HCT116 (cell line): ENCODE data around the gene CGB1. TPM values are rescaled to one million over a fixed set of nuclear protein-coding genes. Genes with fewer than 3 reads are reported as not detected.

Experiments used
- ATAC-seq: fragments of 200-7000 bp; cut with Tn5 transposase; 2 replicates; pipeline ENCODE4 v1.9.1; 2020; ENCODE audit warnings: mild to moderate bottlenecking, moderate library complexity
- BruUV-seq: library from RNA; stranded (reverse); fragments of 400-500 nt; replicated peaks from 2 replicates; lab custom pipeline; 2021; lab: Mats Ljungman, UMichigan
- CTCF ChIA-PET: fragments of 300-600 bp; sonication (Branson Sonifier 250); formaldehyde crosslinking; loops from one replicate; lab custom pipeline; 2021; ENCODE audit warnings: antibody characterized with exemption; lab: Charles Lee
- POLR2A ChIA-PET: fragments of 300-600, 350-600 bp; sonication (Branson Sonifier 250); formaldehyde crosslinking; loops from one replicate; lab custom pipeline; 2021; ENCODE audit warnings: antibody characterized with exemption; lab: Charles Lee
- RAD21 ChIA-PET, 2 experiments: fragments of 300-600 bp; sonication (Branson Sonifier 250); formaldehyde crosslinking; loops; one replicate each; lab custom pipeline; 2023; ENCODE audit warnings: low total read pairs in 2 of 2; ENCODE audit not compliant: uncharacterized antibody in 2 of 2, unreplicated experiment in 2 of 2, low non-redundant PET in 1 of 2; lab: Charles Lee
- DNase-seq: peaks from one replicate; pipeline ENCODE4 v3.0.0-alpha.2; 2010; ENCODE audit warnings: low read depth, low spot score
- H2AFZ ChIP-seq: fragments of 200-600 bp; shearing (Covaris generic), sonication (generic); 2 replicates; pipeline ENCODE4 v1.6.1; 2017; ENCODE audit warnings: low read depth, mixed run types, mixed read lengths, antibody characterized with exemption, low read length; ENCODE audit not compliant: poor library complexity, severe bottlenecking
- H3K27ac ChIP-seq: 2 replicates; pipeline ENCODE4 v1.5.1; 2012; ENCODE audit warnings: low read depth, low read length
- H3K27me3 ChIP-seq: fragments of 200-600 bp; sonication (generic); 2 replicates; pipeline ENCODE4 v1.6.1; 2016; ENCODE audit warnings: mixed run types, low read length, mixed read lengths; ENCODE audit not compliant: insufficient read depth
- H3K36me3 ChIP-seq, 2 experiments: fragments of 200-500 bp in 1 of 2; fragments of 200-600 bp in 1 of 2; sonication (Bioruptor generic) in 1 of 2; sonication (generic) in 1 of 2; 2 replicates each; pipeline versions ENCODE4 v1.5.1 to v1.6.1; 2014 to 2016; ENCODE audit warnings: low read length in 2 of 2, inconsistent platforms in 1 of 2, mixed read lengths in 1 of 2, mixed run types in 1 of 2; ENCODE audit not compliant: insufficient read depth in 2 of 2, control insufficient read depth in 1 of 2
- H3K4me1 ChIP-seq, 2 experiments: fragments of 200-600 bp in 1 of 2; sonication (generic) in 1 of 2; 2 replicates each; pipeline versions ENCODE4 v1.5.1 to v1.6.1; 2012 to 2017; ENCODE audit warnings: low read length in 2 of 2, inconsistent platforms in 1 of 2, mild to moderate bottlenecking in 1 of 2, mixed read lengths in 1 of 2, mixed run types in 1 of 2, moderate library complexity in 1 of 2; ENCODE audit not compliant: insufficient read depth in 2 of 2, control insufficient read depth in 1 of 2
- H3K4me2 ChIP-seq: fragments of 200-600 bp; sonication (generic); 2 replicates; pipeline ENCODE4 v1.6.1; 2017; ENCODE audit warnings: mixed run types, low read length, mixed read lengths
- H3K4me3 ChIP-seq, 2 experiments: fragments of 200-600 bp in 1 of 2; sonication (generic) in 1 of 2; replicated peaks in 1 of 2; 2 replicates each; pipeline ENCODE4 v1.5.1; 2011 to 2016; ENCODE audit warnings: low read length in 2 of 2, control low read depth in 1 of 2, low read depth in 1 of 2, mild to moderate bottlenecking in 1 of 2, mixed read lengths in 1 of 2, mixed run types in 1 of 2
- H3K79me2 ChIP-seq: fragments of 200-600 bp; sonication (generic); 2 replicates; pipeline ENCODE4 v1.6.1; 2017; ENCODE audit warnings: mild to moderate bottlenecking, mixed run types, low read length, moderate library complexity, mixed read lengths; ENCODE audit not compliant: insufficient read depth
- H3K9ac ChIP-seq: fragments of 200-600 bp; sonication (generic); 2 replicates; pipeline ENCODE4 v1.6.1; 2016; ENCODE audit warnings: low read length, mixed read lengths
- H3K9me2 ChIP-seq: fragments of 200-600 bp; sonication (generic), shearing (Covaris generic); 2 replicates; pipeline ENCODE4 v1.6.1; 2017; ENCODE audit warnings: mixed run types, mild to moderate bottlenecking, moderate library complexity; ENCODE audit not compliant: insufficient read depth
- H3K9me3 ChIP-seq, 2 experiments: fragments of 200-500 bp in 1 of 2; fragments of 200-600 bp in 1 of 2; sonication (Bioruptor generic) in 1 of 2; sonication (generic) in 1 of 2; 2 replicates each; pipeline ENCODE4 v1.6.1; 2014 to 2017; ENCODE audit warnings: low read length in 2 of 2, mixed read lengths in 2 of 2, inconsistent platforms in 1 of 2, low read depth in 1 of 2, mild to moderate bottlenecking in 1 of 2, mixed run types in 1 of 2, moderate library complexity in 1 of 2; ENCODE audit not compliant: control insufficient read depth in 1 of 2, insufficient read depth in 1 of 2
- H4K20me1 ChIP-seq: fragments of 200-600 bp; sonication (generic), shearing (Covaris generic); 2 replicates; pipeline ENCODE4 v1.6.1; 2017; ENCODE audit warnings: mixed run types, mild to moderate bottlenecking, moderate library complexity; ENCODE audit not compliant: insufficient read depth
- EZH2 ChIP-seq: fragments of 200-600 bp; sonication (generic); IDR thresholded peaks from 2 replicates; pipeline ENCODE4 v1.6.1; 2017; ENCODE audit warnings: antibody characterized with exemption, mixed run types
- POLR2A ChIP-seq: IDR thresholded peaks from 2 replicates; pipeline ENCODE4 v1.7.0; 2011; ENCODE audit warnings: borderline replicate concordance; ENCODE audit not compliant: insufficient read depth, insufficient read length; ENCODE audit errors: extremely low read depth
- RAD21 ChIP-seq: IDR thresholded peaks from 2 replicates; pipeline ENCODE4 v1.6.1; 2012; ENCODE audit warnings: low read depth, mild to moderate bottlenecking
- YY1 ChIP-seq: IDR thresholded peaks from 2 replicates; pipeline ENCODE4 v1.6.1; 2011; ENCODE audit warnings: low read length, low read depth, moderate library complexity, mild to moderate bottlenecking; ENCODE audit not compliant: insufficient replicate concordance; ENCODE audit errors: extremely low read depth
- ZBTB33 ChIP-seq: IDR thresholded peaks from 2 replicates; pipeline ENCODE4 v1.6.1; 2011; ENCODE audit warnings: mild to moderate bottlenecking, low read length, moderate library complexity; ENCODE audit not compliant: insufficient replicate concordance; ENCODE audit errors: extremely low read depth
- intact Hi-C: fragments of 100-400 bp; cut with micrococcal nuclease; formaldehyde crosslinking; loops from 2 replicates; pipeline ENCODE4 v1.10.0; 2022
- total RNA-seq: library from RNA; stranded (reverse); gene quantifications from one replicate; pipeline ENCODE4 v1.2.1, GENCODE V29; 2021; ENCODE audit not compliant: unreplicated experiment

The CGB1 gene
- total RNA-seq, 1 experiment from 2014 or later: 0.76 TPM

- TF ChIP-seq YY1: peak; percentile 5
Observed at GRCh38 chr19:49017666-49018351, 18.9 kb downstream of the CGB1 start (continued).

- TF ChIP-seq EZH2 (no peak), POLR2A (no peak), YY1 (no peak), ZBTB33 (no peak), RAD21 (no peak)
- TF ChIP-seq, all 23 proteins: peak for 0
- Histone ChIP-seq H3K27me3 (no peaks in the 10 kb centered on the region), H3K27ac (peak within 1 kb of the TSS; percentile 95), H3K4me2 (peak within 1 kb of the TSS; percentile 95), H3K9ac (peak within 1 kb of the TSS; percentile 77), H3K79me2 (no peaks in the 10 kb centered on the region), H4K20me1 (no peaks in the 10 kb centered on the region), H3K9me3 (no peaks in the 10 kb centered on the region), H3K4me1 (peaks cover 30 to 52% of the 10 kb centered on the region in 2 experiments), H3K9me2 (no peaks in the 10 kb centered on the region), H2AFZ (no peak within 1 kb of the TSS), H3K4me3 (peak within 1 kb of the TSS; percentile 53 to 60), H3K36me3 (peaks cover 9 to 15% of the 10 kb centered on the region in 2 experiments)
- DNase-seq (no peak), ATAC-seq (peak; percentile 0; the same call in 1 of the 2 replicates)
- ChIA-PET CTCF (interaction anchor here (0.8 to 4.3 kb wide), 5 partner anchors 13 to 222 kb away, joined by 3 to 44 read pairs (median 6); partner anchors contain the start of genes GYS1 and RUVBL2), RAD21 (no interaction called here), POLR2A (interaction anchor here (0.6 to 2.3 kb wide), 3 partner anchors 24 to 39 kb away, joined by 3 to 9 read pairs (median 7); partner anchors contain the start of genes GYS1 and RUVBL2)
- intact Hi-C loops: no loop called here
- BruUV-seq: TSS peak; percentile 14
Observed at GRCh38 chr19:49017041-49017665, 19.5 kb downstream of the CGB1 start, which contains the start of gene LHB. Gene LHB (minus strand): TSS chr19:49017091. CDS start chr19:49017081, 10 bp downstream.
